IMR-90 (cell line): ENCODE results near the gene GRB14. TPM values are rescaled to one million over a fixed set of nuclear protein-coding genes. Genes with fewer than 3 reads are reported as not detected.

ENCODE experiments used
- ATAC-seq: fragments of 200-7000 bp; cut with Tn5 transposase; 2 replicates; pipeline ENCODE4 v1.9.1; 2020; ENCODE audit warnings: low read depth, mild to moderate bottlenecking, moderate library complexity
- BruUV-seq: library from RNA; stranded (reverse); fragments of 400-500 nt; replicated peaks from 2 replicates; lab custom pipeline; 2021; lab: Mats Ljungman, UMichigan
- CTCF ChIA-PET: fragments of 300-600 bp; formaldehyde crosslinking; extraction: SDS; loops from one replicate; lab custom pipeline; 2021; ENCODE audit warnings: antibody characterized with exemption; lab: Yijun Ruan, JAX
- POLR2A ChIA-PET: fragments of 300-600 bp; sonication (Branson Sonifier 250); formaldehyde crosslinking; loops from one replicate; lab custom pipeline; 2022; ENCODE audit warnings: antibody characterized with exemption; ENCODE audit not compliant: unreplicated experiment; lab: Charles Lee
- DNase-seq: peaks from one replicate; pipeline ENCODE4 v3.0.0; 2013
- H2AFZ ChIP-seq: replicated peaks from 2 replicates; pipeline ENCODE3; 2013; ENCODE audit warnings: low read length, mild to moderate bottlenecking; ENCODE audit not compliant: poor library complexity
- H2AK5ac ChIP-seq: 2 replicates; pipeline ENCODE4 v1.6.1; 2013; ENCODE audit warnings: low read depth, low read length, inconsistent platforms
- H2AK9ac ChIP-seq: replicated peaks from 2 replicates; pipeline ENCODE3; 2013; ENCODE audit warnings: mild to moderate bottlenecking, low read depth, low read length, moderate library complexity; ENCODE audit not compliant: poor library complexity
- H2BK120ac ChIP-seq: 2 replicates; pipeline ENCODE4 v1.6.1; 2013; ENCODE audit warnings: low read depth, low read length, inconsistent platforms
- H2BK15ac ChIP-seq: 3 replicates; pipeline ENCODE4 v1.6.1; 2013; ENCODE audit warnings: low read depth, low read length, inconsistent platforms
- H2BK20ac ChIP-seq: 2 replicates; pipeline ENCODE4 v1.6.1; 2013; ENCODE audit warnings: low read depth, mild to moderate bottlenecking, inconsistent platforms, low read length, moderate library complexity
- H2BK5ac ChIP-seq: 2 replicates; pipeline ENCODE4 v1.6.1; 2013; ENCODE audit warnings: mild to moderate bottlenecking, low read depth, low read length, inconsistent platforms; ENCODE audit not compliant: poor library complexity, severe bottlenecking
- H3K14ac ChIP-seq: replicated peaks from 2 replicates; pipeline ENCODE4 v1.6.1; 2013; ENCODE audit warnings: low read depth, low read length, inconsistent platforms
- H3K18ac ChIP-seq: 2 replicates; pipeline ENCODE4 v1.6.1; 2013; ENCODE audit warnings: low read depth, low read length, control low read depth
- H3K23ac ChIP-seq: 2 replicates; pipeline ENCODE4 v1.6.1; 2013; ENCODE audit warnings: low read depth, low read length, inconsistent platforms
- H3K27ac ChIP-seq: 2 replicates; pipeline ENCODE4 v1.5.1; 2013; ENCODE audit warnings: mild to moderate bottlenecking, control low read depth, low read length; ENCODE audit not compliant: insufficient read depth
- H3K27me3 ChIP-seq: 2 replicates; pipeline ENCODE4 v1.6.1; 2013; ENCODE audit warnings: low read length; ENCODE audit not compliant: control insufficient read depth, insufficient read depth
- H3K36me3 ChIP-seq: 2 replicates; pipeline ENCODE4 v1.6.1; 2013; ENCODE audit warnings: low read length, mixed read lengths; ENCODE audit not compliant: control insufficient read depth, insufficient read depth
- H3K4ac ChIP-seq: 2 replicates; pipeline ENCODE4 v1.6.1; 2013; ENCODE audit warnings: low read depth, low read length, inconsistent platforms
- H3K4me1 ChIP-seq: 2 replicates; pipeline ENCODE4 v1.6.1; 2013; ENCODE audit warnings: low read length, mixed read lengths; ENCODE audit not compliant: control insufficient read depth, insufficient read depth
- H3K4me2 ChIP-seq: 2 replicates; pipeline ENCODE4 v1.6.1; 2013; ENCODE audit warnings: low read depth, mild to moderate bottlenecking, control low read depth, low read length, moderate library complexity
- H3K4me3 ChIP-seq: 2 replicates; pipeline ENCODE4 v1.5.1; 2013; ENCODE audit warnings: low read depth, mild to moderate bottlenecking, control low read depth, low read length, moderate library complexity; ENCODE audit not compliant: insufficient read depth
- H3K56ac ChIP-seq: 2 replicates; pipeline ENCODE4 v1.6.1; 2013; ENCODE audit warnings: low read length, inconsistent platforms; ENCODE audit not compliant: insufficient read depth; ENCODE audit errors: extremely low read depth
- H3K79me1 ChIP-seq, 2 experiments: 2 replicates each; pipeline ENCODE4 v1.6.1; 2013; ENCODE audit warnings: low read length in 2 of 2, inconsistent platforms in 1 of 2, low read depth in 1 of 2
- H3K9ac ChIP-seq: 2 replicates; pipeline ENCODE4 v1.6.1; 2013; ENCODE audit warnings: low read depth, low read length, control low read depth
- H3K9me1 ChIP-seq: 2 replicates; pipeline ENCODE4 v1.6.1; 2013; ENCODE audit warnings: low read length, inconsistent platforms; ENCODE audit not compliant: insufficient read depth
- H3K9me3 ChIP-seq: 2 replicates; pipeline ENCODE4 v1.6.1; 2013; ENCODE audit warnings: low read length; ENCODE audit not compliant: control insufficient read depth, insufficient read depth
- H4K20me1 ChIP-seq: 2 replicates; pipeline ENCODE4 v1.6.1; 2013; ENCODE audit warnings: low read length, inconsistent platforms; ENCODE audit not compliant: insufficient read depth
- H4K5ac ChIP-seq: 2 replicates; pipeline ENCODE4 v1.6.1; 2013; ENCODE audit warnings: mild to moderate bottlenecking, low read depth, low read length, control low read depth
- H4K8ac ChIP-seq, 2 experiments: 2 replicates each; pipeline ENCODE4 v1.6.1; 2013; ENCODE audit warnings: low read depth in 2 of 2, low read length in 2 of 2, control low read depth in 1 of 2, inconsistent platforms in 1 of 2
- H4K91ac ChIP-seq: 2 replicates; pipeline ENCODE4 v1.6.1; 2013; ENCODE audit warnings: low read depth, low read length, inconsistent platforms; ENCODE audit not compliant: insufficient read depth
- CEBPB ChIP-seq: IDR thresholded peaks from 2 replicates; pipeline ENCODE4 v1.6.1; 2012; ENCODE audit warnings: low read depth, low read length, improper control_type of control experiment
- CHD1 ChIP-seq: IDR thresholded peaks from 2 replicates; pipeline ENCODE4 v1.6.1; 2012; ENCODE audit warnings: low read depth, low read length, improper control_type of control experiment
- MXI1 ChIP-seq: IDR thresholded peaks from 2 replicates; pipeline ENCODE4 v1.6.1; 2012; ENCODE audit warnings: low read depth, mild to moderate bottlenecking, low read length, moderate library complexity, borderline replicate concordance
- NFE2L2 ChIP-seq: fragments of 150-350 bp; IDR thresholded peaks from 2 replicates; pipeline ENCODE4 v1.6.1; 2016; ENCODE audit warnings: low read depth, mild to moderate bottlenecking, low read length
- POLR2A ChIP-seq: IDR thresholded peaks from 2 replicates; pipeline ENCODE4 v1.6.1; 2012; ENCODE audit warnings: mild to moderate bottlenecking, low read depth, low read length
- RCOR1 ChIP-seq: IDR thresholded peaks from 2 replicates; pipeline ENCODE4 v1.6.1; 2012; ENCODE audit warnings: mild to moderate bottlenecking, low read length, improper control_type of control experiment; ENCODE audit not compliant: insufficient replicate concordance
- RFX5 ChIP-seq: IDR thresholded peaks from 2 replicates; pipeline ENCODE4 v1.8.0; 2012; ENCODE audit warnings: low read depth, mild to moderate bottlenecking, low read length, moderate library complexity
- WGBS, 2 experiments: methylation state at CpG; one replicate each; pipeline versions ENCODE4 v1.1.5 to v1.1.7; 2013; ENCODE audit warnings: missing lambda C conversion rate in 2 of 2; ENCODE audit not compliant: insufficient read length in 1 of 2; ENCODE audit errors: extremely low coverage in 2 of 2; 5-methylcytosine and 5-hydroxymethylcytosine counted together
- dilution Hi-C: fragments of 300-500 bp; cut with HindIII; formaldehyde crosslinking; loops from one replicate; pipeline ENCODE4 v1.14.3; 2018; ENCODE audit warnings: low sequenced_read_pairs; ENCODE audit not compliant: unreplicated experiment
- in situ Hi-C: fragments of 300-500 bp; cut with MboI; formaldehyde crosslinking; loops from 3 replicates; pipeline ENCODE4 v1.14.3; 2019; ENCODE audit warnings: low sequenced_read_pairs, inconsistent platforms, mixed read lengths
- intact Hi-C: fragments of 100-400 bp; cut with micrococcal nuclease; formaldehyde crosslinking; loops from 2 replicates; pipeline ENCODE4 v1.10.0; 2022
- polyA plus RNA-seq, 3 experiments: library from polyadenylated mRNA; depleted of rRNA; stranded (reverse); fragments of >200 nt; gene quantifications; 2 replicates each; pipeline ENCODE4 v1.2.3, GENCODE V29; 2012; ENCODE audit warnings: low replicate concordance in 1 of 3
- total RNA-seq: library from RNA; depleted of rRNA; stranded (reverse); fragments of >200 nt; gene quantifications from 2 replicates; pipeline ENCODE4 v1.2.3, GENCODE V29; 2012
- TF ChIP-seq, protein P1 (sequence below): conservative IDR thresholded peaks from 2 replicates; pipeline ENCODE4 v1.5.1; 2012; ENCODE audit warnings: mild to moderate bottlenecking, low read depth, low read length, improper control_type of control experiment
- TF ChIP-seq, protein P2 (sequence below): fragments of 150-350 bp; IDR thresholded peaks from 2 replicates; pipeline ENCODE4 v1.6.1; 2016; ENCODE audit warnings: low read depth, mild to moderate bottlenecking, low read length, moderate library complexity, borderline replicate concordance

The GRB14 gene
- total and polyA plus RNA-seq, 2 of the 4 experiments (the other 2 are of a cell fraction) = not detected

DNA sequence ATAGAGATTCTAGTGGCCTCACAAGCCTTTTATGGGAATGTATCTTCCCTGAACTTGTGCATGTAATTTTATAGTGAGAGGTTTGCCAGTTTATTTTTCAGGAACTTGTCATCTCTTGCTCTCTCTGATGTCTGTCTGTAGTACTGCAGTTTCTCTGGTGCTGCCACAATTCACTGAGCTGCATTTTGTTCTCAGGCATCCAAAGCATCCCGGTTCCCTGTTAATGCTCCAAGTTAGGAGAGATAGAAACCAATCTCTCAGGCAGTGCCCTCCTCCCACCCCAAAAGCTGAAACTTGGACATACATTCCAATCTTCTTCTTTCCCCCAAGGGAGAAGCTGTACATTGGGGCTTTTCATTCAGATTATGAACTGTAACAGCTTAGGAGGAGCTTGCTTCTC is 30.1 kb upstream of the GRB14 start:
- Histone ChIP-seq H4K8ac (no peak overlapping the region), H2AK9ac (no peak overlapping the region), H4K91ac (no peak overlapping the region), H2BK120ac (no peak overlapping the region), H2BK20ac (no peak overlapping the region), H3K79me1 (no peaks in the 10 kb centered on the region), H3K27ac (no peak overlapping the region), H3K4me2 (no peak overlapping the region), H4K5ac (no peak overlapping the region), H3K4me1 (no peaks in the 10 kb centered on the region), H3K18ac (no peak overlapping the region), H3K23ac (no peak overlapping the region), H3K9ac (no peak overlapping the region), H2BK15ac (no peak overlapping the region), H4K20me1 (no peaks in the 10 kb centered on the region), H2BK5ac (no peak overlapping the region), H3K14ac (no peak overlapping the region), H3K27me3 (no peaks in the 10 kb centered on the region), H3K36me3 (no peaks in the 10 kb centered on the region), H3K9me3 (no peaks in the 10 kb centered on the region), H2AK5ac (no peak overlapping the region), H3K9me1 (no peaks in the 10 kb centered on the region), H3K4ac (no peak overlapping the region), H3K4me3 (no peak overlapping the region), H2AFZ (no peak overlapping the region), H3K56ac (no peak overlapping the region)
- ChIA-PET CTCF (no interaction called here), POLR2A (no interaction called here)
- no TSS peak for BruUV-seq
- no CpG with 5 or more reads among the region's 1 CpG for WGBS, 2 experiments
- DNase-seq (no peak), ATAC-seq (no peak)
- intact Hi-C loops (no loop called here), in situ Hi-C loops (no loop called here), dilution Hi-C loops (no loop called here)
- TF ChIP-seq, protein P1, sequence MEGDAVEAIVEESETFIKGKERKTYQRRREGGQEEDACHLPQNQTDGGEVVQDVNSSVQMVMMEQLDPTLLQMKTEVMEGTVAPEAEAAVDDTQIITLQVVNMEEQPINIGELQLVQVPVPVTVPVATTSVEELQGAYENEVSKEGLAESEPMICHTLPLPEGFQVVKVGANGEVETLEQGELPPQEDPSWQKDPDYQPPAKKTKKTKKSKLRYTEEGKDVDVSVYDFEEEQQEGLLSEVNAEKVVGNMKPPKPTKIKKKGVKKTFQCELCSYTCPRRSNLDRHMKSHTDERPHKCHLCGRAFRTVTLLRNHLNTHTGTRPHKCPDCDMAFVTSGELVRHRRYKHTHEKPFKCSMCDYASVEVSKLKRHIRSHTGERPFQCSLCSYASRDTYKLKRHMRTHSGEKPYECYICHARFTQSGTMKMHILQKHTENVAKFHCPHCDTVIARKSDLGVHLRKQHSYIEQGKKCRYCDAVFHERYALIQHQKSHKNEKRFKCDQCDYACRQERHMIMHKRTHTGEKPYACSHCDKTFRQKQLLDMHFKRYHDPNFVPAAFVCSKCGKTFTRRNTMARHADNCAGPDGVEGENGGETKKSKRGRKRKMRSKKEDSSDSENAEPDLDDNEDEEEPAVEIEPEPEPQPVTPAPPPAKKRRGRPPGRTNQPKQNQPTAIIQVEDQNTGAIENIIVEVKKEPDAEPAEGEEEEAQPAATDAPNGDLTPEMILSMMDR = no peak
- TF ChIP-seq NFE2L2 (no peak), CHD1 (no peak), POLR2A (no peak), RCOR1 (no peak), CEBPB (no peak), RFX5 (no peak), MXI1 (no peak)
- TF ChIP-seq, protein P2, sequence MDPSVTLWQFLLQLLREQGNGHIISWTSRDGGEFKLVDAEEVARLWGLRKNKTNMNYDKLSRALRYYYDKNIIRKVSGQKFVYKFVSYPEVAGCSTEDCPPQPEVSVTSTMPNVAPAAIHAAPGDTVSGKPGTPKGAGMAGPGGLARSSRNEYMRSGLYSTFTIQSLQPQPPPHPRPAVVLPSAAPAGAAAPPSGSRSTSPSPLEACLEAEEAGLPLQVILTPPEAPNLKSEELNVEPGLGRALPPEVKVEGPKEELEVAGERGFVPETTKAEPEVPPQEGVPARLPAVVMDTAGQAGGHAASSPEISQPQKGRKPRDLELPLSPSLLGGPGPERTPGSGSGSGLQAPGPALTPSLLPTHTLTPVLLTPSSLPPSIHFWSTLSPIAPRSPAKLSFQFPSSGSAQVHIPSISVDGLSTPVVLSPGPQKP = no peak
